Non-pigmented ciliary epithelial cell (primary cell): ENCODE measurements around the gene DIP2B.
"Not testable (repeated sequence)": the region's sequence is repeated elsewhere in the genome, so short reads cannot be mapped to it uniquely, and the experiment has no call there.

Source experiments
- DNase-seq: peaks from one replicate; pipeline ENCODE4 v3.0.0-alpha.2; 2010; ENCODE audit warnings: low read depth

Gene DIP2B

DNA sequence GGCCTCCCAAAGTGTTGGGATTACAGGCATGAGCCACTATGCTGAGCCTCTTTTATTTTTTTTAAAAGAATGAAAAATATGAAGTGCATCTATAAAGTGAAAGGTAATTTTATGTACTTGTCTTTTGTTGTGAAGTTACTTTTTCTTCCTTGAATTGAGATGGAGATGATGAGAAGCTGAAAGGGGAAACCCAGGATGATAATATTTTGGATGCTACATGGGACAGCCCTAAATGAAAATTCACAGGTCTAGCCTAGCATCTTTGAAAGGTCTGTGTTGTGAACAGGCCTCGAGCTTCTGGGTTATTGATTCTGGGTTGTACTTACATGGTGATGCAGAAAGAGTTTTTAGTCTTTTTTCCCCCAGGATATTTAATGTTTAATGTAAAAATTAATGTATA is 14.6 kb downstream of the DIP2B start:
- no peak for DNase-seq

DNA sequence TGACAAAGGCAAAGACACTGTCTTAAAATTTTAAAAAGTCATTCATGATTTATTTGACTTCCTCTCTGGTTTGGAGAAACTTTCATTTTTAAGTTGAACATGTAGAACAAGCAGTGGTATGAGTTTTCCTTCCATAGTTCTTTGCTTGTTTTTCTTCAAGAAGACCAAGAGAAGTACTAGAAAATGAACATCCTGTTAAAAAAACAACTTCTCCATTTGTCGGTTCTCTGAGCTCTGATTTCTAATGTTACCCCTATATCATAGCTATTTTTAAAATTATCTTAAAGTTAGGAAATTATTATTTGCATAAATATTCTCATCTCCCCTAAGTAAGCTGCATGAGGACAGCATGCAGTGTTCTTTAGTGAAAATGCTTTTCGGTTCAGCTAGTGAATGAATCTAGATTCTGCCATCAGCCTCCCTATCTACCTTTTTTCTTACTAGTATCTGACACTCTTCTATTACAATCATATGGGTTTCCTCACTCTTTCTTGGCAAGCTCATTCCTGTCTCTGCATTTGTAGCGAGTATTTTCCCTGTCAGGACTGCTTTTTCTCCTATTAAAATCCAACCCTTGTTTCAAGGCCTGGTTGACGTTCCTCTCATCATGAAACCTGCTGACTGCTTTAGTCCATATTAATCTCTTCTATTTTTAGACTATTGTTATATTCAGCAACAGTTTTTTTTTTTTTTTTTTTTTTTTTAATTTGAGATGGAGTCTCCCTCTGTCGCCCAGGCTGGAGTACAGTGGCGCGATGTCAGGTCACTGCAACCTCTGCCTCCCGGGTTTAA is 15.8 kb downstream of the DIP2B start:
- DNase-seq: no peak

DNA sequence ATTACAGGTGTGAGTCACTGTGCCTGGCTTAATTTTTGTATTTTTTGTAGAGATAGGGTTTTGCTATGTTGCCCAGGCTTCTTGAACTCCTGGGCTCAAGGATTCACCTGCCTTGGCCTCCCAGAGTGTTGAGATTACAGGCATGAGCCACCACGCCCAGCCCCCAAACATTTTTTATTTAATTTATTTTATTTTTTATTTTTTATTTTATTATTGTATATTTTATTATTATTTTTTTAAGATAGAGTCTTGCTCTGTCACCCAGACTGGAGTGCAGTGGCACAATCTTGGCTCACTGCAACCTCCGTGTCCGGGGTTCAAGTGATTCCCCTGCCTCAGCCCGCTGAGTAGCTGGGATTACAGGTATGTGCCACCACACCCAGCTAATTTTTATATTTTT is 17.0 kb downstream of the DIP2B start:
- not testable (repeated sequence) for DNase-seq

DNA sequence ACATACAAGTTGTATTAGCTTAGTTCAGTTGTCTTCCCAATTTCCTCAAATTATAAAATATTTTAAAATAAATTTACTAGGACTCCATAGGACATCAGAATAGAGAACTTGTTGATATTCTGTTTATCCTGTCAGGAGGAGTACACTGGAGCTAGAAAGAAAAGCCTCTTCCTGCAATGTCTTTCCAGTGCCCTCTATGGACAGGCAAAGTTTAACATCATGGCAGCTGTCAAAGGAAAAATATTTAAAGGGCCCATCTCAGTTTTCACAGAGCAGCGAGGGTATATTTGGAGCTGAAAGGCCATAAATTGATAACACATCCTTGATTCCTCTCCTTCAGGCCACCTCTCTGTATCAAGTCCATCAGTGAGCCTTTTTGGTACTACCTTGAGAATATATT is 19.0 kb downstream of the DIP2B start:
- no peak for DNase-seq

DNA sequence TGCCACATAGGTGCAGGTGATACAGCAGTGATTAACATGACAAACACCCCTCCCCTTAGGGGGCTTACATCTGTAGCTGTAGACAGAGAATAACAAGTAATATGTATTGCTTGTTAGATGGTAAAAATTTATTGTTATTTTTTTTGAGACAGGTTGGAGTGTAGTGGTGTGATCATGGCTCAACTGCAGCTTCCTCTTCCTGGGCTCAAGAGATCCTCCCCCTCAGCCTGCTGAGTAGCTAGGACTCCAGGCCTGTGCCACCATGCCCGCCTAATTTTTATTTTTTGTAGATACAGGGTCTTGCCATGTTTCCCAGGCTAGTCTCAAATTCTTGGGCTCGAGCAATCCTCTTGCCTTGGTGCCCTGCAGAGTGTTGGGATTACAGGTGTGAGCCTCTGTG is 19.8 kb downstream of the DIP2B start:
- no peak for DNase-seq

DNA sequence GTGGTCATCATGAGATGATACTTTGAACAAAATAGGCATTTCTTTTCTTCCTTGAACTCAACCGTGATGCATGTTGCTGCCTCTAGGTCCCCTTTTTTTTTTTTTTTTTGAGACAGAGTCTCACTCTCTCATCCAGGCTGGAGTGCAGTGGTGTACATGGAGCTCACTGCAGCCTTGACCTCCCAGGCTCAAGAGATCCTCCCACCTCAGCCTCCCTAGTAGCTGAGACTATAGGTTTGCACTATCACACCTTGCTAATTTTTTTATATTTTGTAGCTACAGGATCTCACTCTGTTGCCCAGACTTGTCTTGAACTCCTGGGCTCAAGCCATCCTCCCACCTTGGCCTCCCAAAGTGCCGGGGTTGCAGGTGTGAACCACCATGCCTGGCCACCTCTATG is 20.6 kb downstream of the DIP2B start:
- DNase-seq: no peak

DNA sequence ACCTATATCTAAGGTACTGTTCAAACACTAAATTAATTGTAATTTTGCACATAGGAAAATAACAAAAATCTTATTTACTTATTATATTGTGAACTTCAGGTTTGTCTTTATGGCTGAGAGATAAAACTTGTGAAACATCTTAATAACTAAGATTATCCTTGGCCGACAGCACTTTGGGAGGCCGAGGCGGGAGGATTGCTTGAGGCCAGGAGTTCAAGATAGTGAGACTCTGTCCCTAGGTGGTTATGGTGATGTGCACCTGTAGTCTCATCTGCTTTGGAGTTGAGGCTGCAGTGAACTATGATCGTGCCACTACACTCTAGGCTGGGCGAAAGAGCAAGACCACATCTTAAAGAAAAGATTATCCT is 22.6 kb downstream of the DIP2B start:
- no peak for DNase-seq

DNA sequence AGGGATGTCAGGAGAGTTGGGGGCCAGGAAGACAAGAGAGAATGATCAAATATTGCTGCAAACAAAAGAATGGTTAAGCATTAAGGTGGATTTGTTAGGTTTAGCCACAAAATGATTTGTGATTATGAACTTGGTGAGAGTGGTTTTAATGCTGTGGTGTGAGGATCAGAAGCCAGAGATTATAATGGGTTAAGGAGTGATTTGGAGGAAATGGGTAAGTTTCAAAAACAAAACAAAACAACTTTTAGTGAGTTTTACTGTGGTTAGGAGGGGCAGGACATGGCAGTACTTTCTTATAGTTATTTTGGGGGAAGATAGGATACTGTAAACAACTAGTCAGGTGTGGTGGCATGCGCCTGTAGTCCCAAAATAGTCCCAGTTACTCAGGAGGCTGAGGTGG is 24.0 kb downstream of the DIP2B start:
- DNase-seq: no peak

DNA sequence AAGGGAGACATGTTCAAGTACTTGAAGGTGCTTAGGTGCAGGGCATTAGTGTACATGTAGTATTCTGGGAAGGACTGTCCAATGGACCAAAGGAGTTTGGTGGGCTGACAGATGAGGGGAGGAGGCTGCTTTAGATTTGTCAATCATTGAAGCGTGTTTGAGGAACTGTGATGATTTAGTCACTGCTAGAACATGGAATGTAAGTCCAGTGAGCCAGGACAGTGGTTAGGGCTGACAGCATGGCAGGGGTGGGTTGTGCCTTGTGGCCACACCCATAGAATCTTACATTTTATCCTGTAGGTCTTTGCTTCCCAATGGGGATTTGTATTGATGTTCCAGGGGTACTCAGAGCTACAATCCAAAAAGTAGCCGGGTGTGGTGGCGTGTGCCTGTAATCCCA is 24.6 kb downstream of the DIP2B start:
- DNase-seq: no peak

DNA sequence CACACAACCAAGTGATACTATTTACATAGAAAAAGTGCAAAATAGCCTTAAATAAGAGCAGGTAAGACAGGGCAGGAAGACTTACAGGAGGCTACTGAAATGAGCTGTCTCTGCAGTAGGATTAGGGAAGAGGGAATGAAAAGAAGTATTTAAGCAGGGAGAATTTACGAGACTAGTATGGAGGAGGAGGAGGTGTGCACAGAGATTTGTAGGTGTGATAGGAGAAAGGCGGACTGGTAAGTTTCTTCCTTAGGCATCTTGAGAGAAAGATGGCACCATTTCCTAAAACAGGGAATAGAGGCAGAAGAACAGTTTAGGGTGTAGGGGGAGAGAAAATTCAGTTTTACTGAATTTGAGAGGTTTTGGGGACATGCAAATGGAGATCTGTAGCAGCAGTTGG is 25.7 kb downstream of the DIP2B start:
- DNase-seq: no peak

DNA sequence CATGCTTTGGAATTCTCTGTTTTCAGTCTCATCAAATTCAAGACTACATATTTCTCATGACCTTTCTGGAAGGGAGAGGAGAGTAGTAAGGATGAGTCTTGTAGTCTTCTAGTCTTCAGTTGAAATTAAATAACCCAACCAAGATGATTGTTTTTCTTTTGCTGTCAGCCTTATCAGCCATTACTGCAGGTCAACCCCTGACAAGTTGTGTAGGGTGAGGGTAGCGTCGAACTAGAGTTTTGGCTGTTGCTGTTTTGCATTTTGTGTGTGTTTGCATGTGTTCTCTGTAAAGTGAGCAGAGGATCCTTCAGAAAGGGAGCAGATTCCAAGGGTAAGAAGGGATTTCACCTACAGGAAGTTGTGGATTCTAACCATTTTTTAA is 28.4 kb downstream of the DIP2B start:
- DNase-seq: peak; percentile 6

DNA sequence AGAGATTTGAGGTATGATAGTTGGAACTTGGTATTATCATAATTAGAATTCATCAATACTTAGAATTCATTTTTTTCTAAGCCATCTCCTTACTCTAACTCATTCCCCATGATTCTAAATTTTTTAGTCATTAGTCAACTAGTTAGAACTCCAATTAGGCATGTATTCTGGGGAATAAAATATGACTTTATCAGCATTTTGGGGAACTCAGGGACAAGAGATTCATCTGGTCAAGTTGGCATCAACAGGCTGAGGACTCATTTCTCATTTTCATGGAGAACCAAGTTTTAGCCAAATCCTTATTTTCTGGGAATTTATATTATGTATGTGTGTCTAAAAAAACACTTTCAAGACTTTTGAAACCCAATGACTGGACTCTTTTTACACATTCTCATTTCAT is 29.2 kb downstream of the DIP2B start:
- DNase-seq: no peak

DNA sequence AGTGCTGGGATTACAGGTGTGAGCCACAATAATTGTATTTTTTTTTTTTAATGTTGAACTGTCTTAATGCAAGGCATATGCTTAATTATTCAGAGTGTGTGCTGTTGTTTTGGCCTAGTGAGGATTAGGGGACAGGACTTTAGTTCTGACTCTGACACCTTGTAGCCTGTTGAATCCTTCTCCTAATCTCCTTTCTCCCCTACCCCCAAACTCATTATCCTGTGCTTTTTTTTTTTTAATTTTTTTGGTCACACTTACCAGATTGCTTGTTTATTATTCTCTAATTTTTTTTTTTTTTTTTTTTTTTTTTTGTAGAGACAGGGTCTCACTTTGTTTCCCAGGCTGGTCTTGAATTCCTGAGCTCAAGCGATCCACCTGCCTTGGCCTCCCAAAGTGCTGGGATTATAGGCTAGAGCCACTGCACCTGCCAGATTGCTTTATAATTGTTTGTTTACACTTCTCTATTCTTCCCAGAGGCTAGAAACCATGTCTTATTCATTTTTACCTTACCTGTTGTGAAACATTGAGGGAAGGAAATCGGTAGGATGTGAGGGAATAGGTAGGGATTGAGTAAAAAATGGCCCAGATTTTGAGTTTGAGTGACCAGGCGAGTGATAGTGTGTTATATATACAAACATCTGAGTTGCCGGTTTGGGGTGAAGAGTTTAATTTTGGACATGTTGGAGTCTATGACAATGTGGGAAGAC is 32.2 kb downstream of the DIP2B start:
- no peak for DNase-seq

DNA sequence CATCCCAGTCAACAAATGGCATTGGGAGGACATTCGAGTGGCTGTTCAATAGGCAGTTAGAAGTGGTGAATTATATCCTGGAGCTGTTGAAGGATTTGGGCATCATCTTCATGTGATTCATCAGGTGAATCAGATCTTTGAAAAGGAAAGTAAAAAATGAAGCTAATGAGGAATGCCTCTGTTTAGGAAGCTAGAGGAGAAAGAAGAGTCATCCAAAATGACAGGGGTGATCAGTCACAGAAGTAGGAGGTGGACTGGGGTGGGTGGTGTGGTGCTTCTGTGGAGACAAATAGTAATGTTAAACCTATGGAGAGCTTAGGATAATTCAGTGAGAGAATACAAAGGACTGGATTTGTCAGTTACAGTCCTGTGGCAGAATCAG is 32.7 kb downstream of the DIP2B start:
- DNase-seq: peak; percentile 27

DNA sequence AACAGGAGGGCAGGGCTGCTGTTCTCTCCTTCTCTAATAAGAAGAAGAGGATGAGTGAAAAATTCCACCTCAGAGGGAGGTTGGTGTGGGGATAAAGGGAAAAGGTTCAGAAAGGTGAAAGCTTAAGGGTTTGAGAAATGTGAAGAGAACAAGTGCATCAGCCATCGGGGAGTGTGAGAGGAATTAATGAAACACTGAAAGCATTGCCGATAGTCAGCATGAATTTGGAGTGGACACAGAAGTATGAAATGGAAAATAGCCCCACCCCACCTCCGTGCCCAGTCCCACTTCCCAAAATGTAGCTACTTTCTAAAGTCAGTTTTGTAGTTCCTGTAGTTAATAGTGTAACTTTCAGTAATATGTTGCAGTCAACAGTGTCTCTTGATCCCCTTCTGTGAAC is 33.4 kb downstream of the DIP2B start:
- no peak for DNase-seq

DNA sequence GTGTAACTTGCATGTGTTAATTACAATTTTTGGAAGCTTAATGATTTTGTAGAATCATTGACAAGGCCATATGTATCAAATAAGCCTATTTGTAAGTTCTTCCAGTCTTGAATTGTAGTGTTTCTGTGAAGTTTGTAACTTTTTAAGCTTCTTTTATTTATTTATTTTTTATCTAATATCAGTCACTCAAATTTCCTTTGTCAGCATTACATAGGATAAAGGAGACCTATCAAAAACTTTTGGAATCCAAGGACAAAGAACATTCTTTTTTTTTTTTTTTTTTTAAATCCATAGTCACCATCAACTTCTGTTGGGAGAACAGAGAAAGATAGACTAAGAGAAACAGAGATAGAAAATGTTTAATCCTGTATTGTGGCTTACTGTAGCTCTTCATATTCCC is 36.4 kb downstream of the DIP2B start:
- DNase-seq: no peak

DNA sequence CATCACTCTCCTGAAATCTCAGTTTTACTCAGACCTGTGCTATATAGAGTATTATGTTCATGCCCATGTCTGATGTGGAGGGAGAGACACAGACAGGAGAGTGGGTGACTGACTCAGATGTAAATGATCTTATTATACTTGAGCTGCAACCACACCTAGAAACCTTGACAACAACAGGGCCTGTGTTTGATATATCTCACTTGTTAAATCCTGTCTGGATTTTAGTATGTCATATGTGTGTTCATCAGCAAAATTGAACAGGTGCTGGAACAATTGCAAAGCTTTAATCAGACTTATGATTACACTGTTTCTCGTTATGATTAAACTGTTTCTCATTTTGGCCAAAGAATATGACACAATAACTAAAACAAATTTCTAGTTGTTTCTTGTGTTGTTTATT is 37.7 kb downstream of the DIP2B start:
- peak; percentile 31 for DNase-seq

DNA sequence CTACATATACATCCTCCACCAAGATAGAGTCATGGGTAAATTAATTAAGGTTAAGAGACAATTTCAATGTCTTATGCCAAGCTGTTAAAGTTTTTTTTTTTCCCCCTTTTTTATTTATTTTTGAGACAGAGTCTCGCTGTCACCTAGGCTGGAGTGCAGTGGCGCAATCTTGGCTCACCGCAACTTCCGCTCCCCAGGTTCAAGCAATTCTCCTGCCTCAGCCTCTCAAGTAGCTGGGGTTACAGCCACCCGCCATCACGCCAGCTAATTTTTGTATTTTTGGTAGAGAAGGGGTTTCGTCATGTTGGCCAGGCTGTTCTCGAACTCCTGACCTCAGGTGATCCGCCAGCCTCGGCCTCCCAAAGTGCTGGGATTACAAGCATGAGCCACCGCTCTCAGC is 38.4 kb downstream of the DIP2B start:
- DNase-seq: not testable (repeated sequence)

DNA sequence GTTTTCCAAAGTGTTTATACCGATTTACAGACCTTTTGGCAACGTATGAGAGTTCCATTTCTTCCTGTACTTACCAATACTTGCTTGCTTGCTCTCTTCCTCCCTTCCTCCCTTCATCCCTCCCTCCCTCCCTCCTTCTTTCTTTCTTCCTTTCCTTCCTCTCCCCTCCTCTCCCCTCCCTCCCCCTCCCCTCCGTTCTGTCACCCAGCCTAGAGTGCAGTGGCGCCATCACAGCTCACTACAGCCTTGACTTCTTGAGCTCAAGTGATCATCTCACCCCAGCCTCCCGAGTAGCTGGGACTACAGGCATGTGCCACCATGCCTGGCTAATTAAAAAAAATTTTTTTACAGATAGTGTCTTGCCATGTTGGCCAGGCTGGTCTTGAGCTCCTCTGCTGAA is 40.4 kb downstream of the DIP2B start:
- DNase-seq: no peak

DNA sequence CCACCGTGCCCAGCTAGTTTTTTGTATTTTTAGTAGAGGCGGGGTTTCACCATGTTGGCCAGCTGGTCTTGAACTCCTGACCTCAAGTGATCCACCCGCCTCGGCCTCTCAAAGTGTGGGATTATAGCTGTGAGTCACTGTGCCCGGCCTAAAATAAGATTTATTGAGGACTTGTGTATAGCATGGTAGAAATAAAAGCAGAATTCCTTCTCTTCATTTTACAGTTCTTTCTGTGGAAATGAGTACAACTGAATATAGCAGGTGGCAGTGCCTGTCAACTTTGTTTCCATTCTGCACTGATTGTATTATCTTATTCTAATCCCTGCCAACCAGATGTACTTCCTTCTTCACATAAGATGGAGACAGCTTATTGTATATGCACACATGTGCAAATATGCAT is 41.0 kb downstream of the DIP2B start:
- DNase-seq: no peak

DNA sequence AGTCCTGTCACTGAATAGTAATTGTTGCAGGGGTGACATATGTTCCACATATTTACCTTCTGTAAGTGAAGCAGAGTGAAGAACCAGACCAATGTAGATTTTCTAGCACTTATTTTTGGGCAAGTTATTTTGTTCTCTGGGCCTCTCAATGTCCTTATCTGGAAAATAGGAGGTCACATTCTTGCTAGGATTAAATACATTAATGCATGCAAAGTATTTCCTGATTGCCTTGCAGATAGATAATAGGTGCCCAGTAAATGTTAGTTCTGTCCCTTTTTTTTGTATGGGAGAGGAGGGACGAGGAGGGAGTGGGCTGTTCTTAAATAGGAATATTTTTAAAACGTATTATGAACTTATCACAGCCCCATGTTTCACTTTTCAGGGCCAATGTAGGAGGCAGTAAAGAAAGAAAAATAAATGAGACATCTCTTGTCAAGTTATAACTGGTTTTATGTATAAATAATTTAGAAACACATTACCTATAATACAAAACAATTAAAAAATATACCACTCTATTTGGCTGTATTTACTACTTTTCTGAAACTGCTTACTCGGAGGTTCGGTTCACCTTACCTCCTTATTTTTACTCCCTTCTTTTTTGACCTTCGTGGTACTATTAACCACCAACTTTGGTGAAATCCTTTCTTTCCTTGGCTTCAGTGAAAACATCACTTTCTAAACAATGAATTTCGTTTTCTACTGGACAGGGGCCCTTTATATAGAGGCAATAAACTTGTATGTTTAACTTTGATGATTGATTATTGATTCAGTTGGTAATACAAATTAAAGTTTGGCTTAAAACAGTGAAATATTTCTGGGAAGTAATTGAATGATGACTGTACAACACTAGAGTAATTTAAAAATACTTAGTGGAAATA is 41.9 kb downstream of the DIP2B start:
- no peak for DNase-seq

DNA sequence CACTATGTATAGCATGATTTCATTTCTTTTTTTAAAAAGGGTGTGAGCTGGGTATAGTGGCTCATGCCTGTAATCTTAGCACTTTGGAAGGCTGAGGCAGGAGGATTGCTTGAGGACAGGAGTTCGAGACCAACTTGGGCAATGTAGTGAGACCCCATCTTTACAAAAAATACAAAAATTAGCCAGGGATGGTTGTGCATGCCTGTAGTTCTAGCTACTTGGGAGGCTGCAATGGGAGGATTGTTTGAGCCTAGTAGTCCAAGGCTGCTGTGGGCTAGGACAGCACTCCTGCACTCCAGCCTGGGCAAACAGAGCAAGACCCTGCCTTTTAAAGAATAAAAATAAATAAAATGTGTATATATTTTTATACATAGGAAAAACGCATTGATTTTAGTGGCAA is 43.0 kb downstream of the DIP2B start:
- no peak for DNase-seq

DNA sequence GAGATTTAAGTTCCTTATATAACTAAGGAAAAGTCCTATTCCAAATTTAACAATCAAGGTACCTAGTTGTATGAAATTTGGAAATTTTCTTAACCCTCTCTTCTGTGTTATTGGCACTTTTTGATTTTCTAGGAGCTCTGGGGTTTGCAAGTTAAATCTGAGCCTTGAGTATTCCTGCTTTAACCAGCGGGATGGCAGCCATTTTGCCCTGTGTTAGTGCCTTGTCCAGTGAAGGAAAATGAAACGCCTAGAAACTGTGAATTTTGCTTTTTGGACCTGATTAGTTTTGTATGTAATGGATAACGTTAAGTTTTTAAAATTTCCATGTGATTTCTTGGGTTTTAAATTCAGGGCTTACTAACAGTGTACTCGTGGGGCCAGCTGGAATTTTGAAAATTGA is 45.1 kb downstream of the DIP2B start:
- DNase-seq: no peak
